ENCODE data around the gene ASRGL1.
A peak's percentile ranks its signal among the peaks of the same experiment; 100 is the strongest.

The ASRGL1 gene

DNA sequence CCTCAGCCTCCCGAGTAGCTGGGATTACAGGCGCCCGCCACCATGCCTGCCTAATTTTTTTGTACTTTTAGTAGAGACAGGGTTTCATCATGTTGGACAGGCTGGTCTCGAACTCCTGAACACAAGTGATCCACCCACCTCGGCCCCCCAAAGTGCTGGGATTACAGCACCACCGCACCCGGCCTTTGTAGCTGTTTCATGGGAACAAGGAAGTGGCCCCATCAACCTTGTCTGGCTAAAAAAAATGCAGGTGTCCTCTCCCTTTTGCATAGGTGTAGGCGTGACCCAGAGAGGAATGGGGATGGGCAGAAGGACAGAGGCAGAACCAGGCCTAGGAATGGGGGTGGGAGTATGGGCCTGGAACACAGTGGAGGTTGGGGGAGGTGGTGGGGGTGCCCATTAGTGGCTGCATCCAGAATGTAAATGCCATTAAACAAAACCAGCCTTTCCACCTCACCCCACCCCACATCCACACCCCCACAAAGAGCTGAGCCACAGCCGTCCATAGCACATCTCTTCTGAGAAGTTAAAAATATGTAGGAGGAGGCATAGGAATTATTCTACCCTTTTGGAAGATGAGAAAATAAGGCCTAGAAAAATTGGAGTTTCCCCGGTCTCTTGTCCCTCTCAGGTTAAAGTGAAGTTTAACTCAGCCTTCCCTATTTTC is 58.8 kb downstream of the ASRGL1 start:
- FAIRE-seq (no peak), DNase-seq (ENCODE audit: insufficient read length, low spot score) (no peak)
- TF ChIP-seq, protein P1, sequence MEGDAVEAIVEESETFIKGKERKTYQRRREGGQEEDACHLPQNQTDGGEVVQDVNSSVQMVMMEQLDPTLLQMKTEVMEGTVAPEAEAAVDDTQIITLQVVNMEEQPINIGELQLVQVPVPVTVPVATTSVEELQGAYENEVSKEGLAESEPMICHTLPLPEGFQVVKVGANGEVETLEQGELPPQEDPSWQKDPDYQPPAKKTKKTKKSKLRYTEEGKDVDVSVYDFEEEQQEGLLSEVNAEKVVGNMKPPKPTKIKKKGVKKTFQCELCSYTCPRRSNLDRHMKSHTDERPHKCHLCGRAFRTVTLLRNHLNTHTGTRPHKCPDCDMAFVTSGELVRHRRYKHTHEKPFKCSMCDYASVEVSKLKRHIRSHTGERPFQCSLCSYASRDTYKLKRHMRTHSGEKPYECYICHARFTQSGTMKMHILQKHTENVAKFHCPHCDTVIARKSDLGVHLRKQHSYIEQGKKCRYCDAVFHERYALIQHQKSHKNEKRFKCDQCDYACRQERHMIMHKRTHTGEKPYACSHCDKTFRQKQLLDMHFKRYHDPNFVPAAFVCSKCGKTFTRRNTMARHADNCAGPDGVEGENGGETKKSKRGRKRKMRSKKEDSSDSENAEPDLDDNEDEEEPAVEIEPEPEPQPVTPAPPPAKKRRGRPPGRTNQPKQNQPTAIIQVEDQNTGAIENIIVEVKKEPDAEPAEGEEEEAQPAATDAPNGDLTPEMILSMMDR (IDR thresholded peaks at IDR 0.05; ENCODE audit: insufficient read depth, missing control alignments), result no peak

- FAIRE-seq, result no peak
- DNase-seq (ENCODE audit: insufficient read length, low spot score), result peak; percentile 14
- TF ChIP-seq, protein P1 (IDR thresholded peaks at IDR 0.05; ENCODE audit: insufficient read depth, missing control alignments), result no peak
Measured at GRCh38 chr11:62398011-62398994, 61.1 kb downstream of the ASRGL1 start.

GRCh38 chr11:62399172-62399877 is 62.1 kb downstream of the ASRGL1 start:
- DNase-seq (ENCODE audit: insufficient read length, low spot score) (peak; percentile 11), FAIRE-seq (no peak)
- TF ChIP-seq, protein P1 (IDR thresholded peaks at IDR 0.05; ENCODE audit: insufficient read depth, missing control alignments), result no peak

DNA sequence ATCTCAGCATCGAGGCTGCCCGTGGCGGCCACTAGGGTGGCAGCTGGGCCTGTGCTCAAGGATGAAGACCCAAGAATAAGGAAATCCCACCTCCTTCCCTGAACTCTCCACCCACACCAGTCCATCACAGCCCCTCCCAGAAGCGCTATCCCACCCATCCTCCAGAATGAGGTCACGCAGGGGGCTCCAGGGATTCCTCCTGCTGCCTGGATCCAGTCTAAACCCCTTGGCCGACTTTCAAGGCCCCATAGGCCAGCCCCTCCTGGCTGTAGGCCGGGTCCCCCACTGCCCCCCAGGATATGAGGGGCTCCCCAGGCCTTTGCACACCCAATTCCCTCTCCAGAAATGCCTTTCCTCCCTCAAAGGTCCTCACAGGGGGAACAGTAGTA is 62.6 kb downstream of the ASRGL1 start:
- FAIRE-seq (no peak), DNase-seq (ENCODE audit: insufficient read length, low spot score) (peak; percentile 14)
- TF ChIP-seq, protein P1 (IDR thresholded peaks at IDR 0.05; ENCODE audit: insufficient read depth, missing control alignments), result no peak

GRCh38 chr11:62400281-62400680 is 63.0 kb downstream of the ASRGL1 start:
- DNase-seq (ENCODE audit: insufficient read length, low spot score) (no peak), FAIRE-seq (no peak)
- TF ChIP-seq, protein P1 (IDR thresholded peaks at IDR 0.05; ENCODE audit: insufficient read depth, missing control alignments), result no peak

- FAIRE-seq (no peak), DNase-seq (ENCODE audit: insufficient read length, low spot score) (peak; percentile 14)
Measured at GRCh38 chr11:62400760-62401159, 63.5 kb downstream of the ASRGL1 start.

More at GRCh38 chr11:62400760-62401159, 63.5 kb downstream of the ASRGL1 start:
- TF ChIP-seq, protein P1 (IDR thresholded peaks at IDR 0.05; ENCODE audit: insufficient read depth, missing control alignments), result no peak
